ENCODE data around the gene MAMLD1. TPM values are rescaled to one million over a fixed set of nuclear protein-coding genes. Genes with fewer than 3 reads are reported as not detected.

The MAMLD1 gene
- total RNA-seq, 1 donor from 2014 or later: 4.4 TPM

GRCh38 chrX:150512461-150512901 lies 149.4 kb downstream of the MAMLD1 start:
- no peak for DNase-seq (ENCODE audit: low spot score, unreplicated experiment)
- Mint-ChIP-seq H3K9me3 (ENCODE audit: low read depth) (peaks cover 7% of the 10 kb centered on the region), H3K36me3 (ENCODE audit: insufficient read depth) (peaks cover 3% of the 10 kb centered on the region), H3K4me1 (ENCODE audit: low read depth) (no peaks in the 10 kb centered on the region), H3K4me3 (ENCODE audit: low read depth) (no peak overlapping the region), H3K27me3 (peaks cover 14% of the 10 kb centered on the region), H3K27ac (no peak overlapping the region)
- TF ChIP-seq CTCF (IDR thresholded peaks at IDR 0.05; ENCODE audit: unreplicated experiment): no peak

- no peak for DNase-seq (ENCODE audit: low spot score, unreplicated experiment)
- no peak overlapping the region for H3K27ac Mint-ChIP-seq
- TF ChIP-seq CTCF (IDR thresholded peaks at IDR 0.05; ENCODE audit: unreplicated experiment): no peak
- no peak overlapping the region for H3K4me3 Mint-ChIP-seq (ENCODE audit: low read depth)
- peaks cover 9% of the 10 kb centered on the region for H3K27me3 Mint-ChIP-seq
- H3K9me3 Mint-ChIP-seq (ENCODE audit: low read depth): peaks cover 7% of the 10 kb centered on the region
- H3K4me1 Mint-ChIP-seq (ENCODE audit: low read depth): no peaks in the 10 kb centered on the region
- peaks cover 3% of the 10 kb centered on the region for H3K36me3 Mint-ChIP-seq (ENCODE audit: insufficient read depth)
Observed at GRCh38 chrX:150513544-150513943, 150.4 kb downstream of the MAMLD1 start.

GRCh38 chrX:150514462-150514861 lies 151.3 kb downstream of the MAMLD1 start:
- H3K27me3 Mint-ChIP-seq: peaks cover 9% of the 10 kb centered on the region
- H3K4me1 Mint-ChIP-seq (ENCODE audit: low read depth): no peaks in the 10 kb centered on the region
- H3K27ac Mint-ChIP-seq: no peak overlapping the region
- peaks cover 3% of the 10 kb centered on the region for H3K36me3 Mint-ChIP-seq (ENCODE audit: insufficient read depth)
- peaks cover 11% of the 10 kb centered on the region for H3K9me3 Mint-ChIP-seq (ENCODE audit: low read depth)
- no peak for TF ChIP-seq CTCF (IDR thresholded peaks at IDR 0.05; ENCODE audit: unreplicated experiment)
- no peak for DNase-seq (ENCODE audit: low spot score, unreplicated experiment)
- no peak overlapping the region for H3K4me3 Mint-ChIP-seq (ENCODE audit: low read depth)

GRCh38 chrX:150515801-150516200 lies 152.7 kb downstream of the MAMLD1 start:
- no peak for TF ChIP-seq CTCF (IDR thresholded peaks at IDR 0.05; ENCODE audit: unreplicated experiment)

GRCh38 chrX:150517303-150517910 lies 154.3 kb downstream of the MAMLD1 start:
- Mint-ChIP-seq H3K27me3 (peaks cover 9% of the 10 kb centered on the region), H3K4me1 (ENCODE audit: low read depth) (no peaks in the 10 kb centered on the region), H3K27ac (no peak overlapping the region), H3K36me3 (ENCODE audit: insufficient read depth) (peaks cover 1% of the 10 kb centered on the region), H3K4me3 (ENCODE audit: low read depth) (no peak overlapping the region), H3K9me3 (ENCODE audit: low read depth) (peaks cover 11% of the 10 kb centered on the region)
- no peak for DNase-seq (ENCODE audit: low spot score, unreplicated experiment)
- TF ChIP-seq CTCF (IDR thresholded peaks at IDR 0.05; ENCODE audit: unreplicated experiment): no peak

More at GRCh38 chrX:150515801-150516200, 152.7 kb downstream of the MAMLD1 start:
- Mint-ChIP-seq H3K9me3 (ENCODE audit: low read depth) (peaks cover 11% of the 10 kb centered on the region), H3K36me3 (ENCODE audit: insufficient read depth) (peaks cover 3% of the 10 kb centered on the region), H3K27me3 (peaks cover 9% of the 10 kb centered on the region), H3K4me1 (ENCODE audit: low read depth) (no peaks in the 10 kb centered on the region), H3K4me3 (ENCODE audit: low read depth) (no peak overlapping the region), H3K27ac (no peak overlapping the region)
- DNase-seq (ENCODE audit: low spot score, unreplicated experiment): no peak

All from progenitor cell of endocrine pancreas (in vitro differentiated cells).